GM18861 (cell line): ENCODE measurements around the gene RANBP9.

Experiments
- ATAC-seq: cut with Tn5 transposase; IDR thresholded peaks from one replicate; pipeline ENCODE4 v1.9.1; 2021; ENCODE audit not compliant: unreplicated experiment

The RANBP9 gene

DNA sequence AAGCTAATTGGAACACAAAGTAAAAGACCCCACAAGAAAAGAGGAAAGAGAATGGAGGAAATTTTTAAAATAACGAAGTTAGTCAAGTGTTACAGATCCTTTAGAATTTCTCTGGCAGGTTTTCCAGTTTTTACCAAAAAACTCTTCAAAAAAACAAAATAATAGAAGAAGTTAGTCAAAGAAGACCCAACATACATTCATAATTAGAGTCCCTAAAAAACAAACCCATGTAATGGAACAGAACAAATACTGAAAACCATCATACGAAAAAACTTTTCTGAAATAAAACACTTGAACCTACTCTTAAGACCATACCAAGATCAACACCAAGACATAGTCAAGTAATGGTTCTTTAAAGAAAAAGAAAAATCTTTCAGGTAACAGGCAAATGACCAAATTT lies 31.6 kb downstream of the RANBP9 start:
- no peak for ATAC-seq

DNA sequence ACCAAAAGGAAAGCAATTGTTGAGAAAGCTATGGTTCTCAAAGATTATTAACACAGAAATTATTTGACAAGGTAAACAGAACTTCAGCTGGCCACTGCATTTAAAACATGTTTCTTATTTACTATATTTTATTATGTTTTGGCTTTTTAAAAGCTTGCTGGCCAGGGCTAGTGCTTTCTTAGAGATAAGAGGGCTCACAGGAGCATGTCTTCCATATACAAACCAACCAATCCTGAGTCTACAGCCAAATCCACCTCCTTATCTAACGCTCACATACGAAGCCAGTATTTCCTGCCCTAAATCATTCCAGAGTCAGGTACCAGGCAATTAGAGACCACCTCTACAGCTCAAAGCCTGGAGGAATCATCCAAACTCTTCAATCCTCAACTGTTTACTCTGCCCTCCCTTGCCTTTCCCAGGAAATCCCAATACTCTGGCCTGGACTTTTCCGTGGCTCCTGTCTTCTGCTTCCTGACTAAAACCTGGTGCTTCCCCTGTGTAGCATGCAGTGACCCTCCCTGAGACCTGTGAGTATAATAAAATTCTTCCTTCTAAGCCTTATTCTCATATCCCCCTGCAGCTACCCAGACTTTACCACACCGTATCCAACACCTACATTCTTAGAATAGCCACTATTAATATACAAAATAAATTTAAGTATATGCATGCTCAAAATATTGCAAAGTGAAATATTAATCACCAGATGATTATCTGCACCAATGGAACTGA lies 33.2 kb downstream of the RANBP9 start:
- no peak for ATAC-seq

- ATAC-seq: no peak
These were observed 33.8 kb downstream of the RANBP9 start for GRCh38 chr6:13677878-13678254.

DNA sequence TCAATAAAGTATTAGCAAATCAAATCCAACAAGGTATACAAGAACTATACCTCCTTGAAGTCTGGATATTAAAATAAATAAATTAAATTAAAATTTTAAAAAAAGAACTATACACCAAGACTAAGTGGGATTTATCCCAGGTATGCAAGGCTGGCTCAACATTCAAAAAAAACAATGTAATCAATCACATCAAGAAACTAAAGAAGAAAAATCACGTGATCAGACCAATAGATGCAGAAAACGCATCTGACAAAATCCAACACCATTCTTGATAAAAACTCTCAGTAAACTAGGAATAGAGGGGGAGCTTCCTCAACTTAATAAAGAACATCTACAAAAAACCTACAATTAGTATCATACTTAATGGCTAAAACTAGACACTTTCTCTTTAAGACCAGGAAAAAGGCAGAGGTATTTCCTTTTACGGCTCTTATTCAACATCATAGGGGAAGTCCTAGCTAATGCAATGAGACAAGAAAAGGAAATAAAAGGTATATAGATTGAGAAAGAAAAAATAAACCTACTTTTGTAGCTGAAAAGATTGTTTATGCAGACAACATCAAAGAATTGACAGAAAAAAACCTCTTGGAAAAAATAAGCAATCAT lies 35.0 kb downstream of the RANBP9 start:
- no peak for ATAC-seq

GRCh38 chr6:13674533-13675190 lies 37.0 kb downstream of the RANBP9 start:
- ATAC-seq: no peak

GRCh38 chr6:13673825-13674444 lies 37.7 kb downstream of the RANBP9 start:
- no peak for ATAC-seq

DNA sequence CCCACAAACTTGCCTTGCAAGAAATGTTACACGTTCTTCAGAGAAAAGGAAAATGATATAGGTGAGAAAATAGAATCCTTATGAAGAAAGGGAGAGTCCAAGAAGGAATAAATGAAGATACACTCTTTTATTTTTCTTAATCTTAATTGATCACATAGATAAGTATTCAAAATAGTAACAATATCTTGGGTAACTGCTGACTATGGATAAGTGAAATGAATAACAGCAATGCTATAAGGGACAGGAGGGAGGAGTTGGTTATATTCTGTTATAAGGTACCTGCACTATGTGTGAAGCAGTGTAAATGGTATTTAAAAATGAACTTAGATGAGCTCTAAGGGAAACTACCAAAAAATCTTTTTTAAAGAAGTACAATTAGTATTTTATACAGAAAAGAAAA lies 38.3 kb downstream of the RANBP9 start:
- ATAC-seq: no peak

- no peak for ATAC-seq
These were observed 38.7 kb downstream of the RANBP9 start for GRCh38 chr6:13672904-13673303.

DNA sequence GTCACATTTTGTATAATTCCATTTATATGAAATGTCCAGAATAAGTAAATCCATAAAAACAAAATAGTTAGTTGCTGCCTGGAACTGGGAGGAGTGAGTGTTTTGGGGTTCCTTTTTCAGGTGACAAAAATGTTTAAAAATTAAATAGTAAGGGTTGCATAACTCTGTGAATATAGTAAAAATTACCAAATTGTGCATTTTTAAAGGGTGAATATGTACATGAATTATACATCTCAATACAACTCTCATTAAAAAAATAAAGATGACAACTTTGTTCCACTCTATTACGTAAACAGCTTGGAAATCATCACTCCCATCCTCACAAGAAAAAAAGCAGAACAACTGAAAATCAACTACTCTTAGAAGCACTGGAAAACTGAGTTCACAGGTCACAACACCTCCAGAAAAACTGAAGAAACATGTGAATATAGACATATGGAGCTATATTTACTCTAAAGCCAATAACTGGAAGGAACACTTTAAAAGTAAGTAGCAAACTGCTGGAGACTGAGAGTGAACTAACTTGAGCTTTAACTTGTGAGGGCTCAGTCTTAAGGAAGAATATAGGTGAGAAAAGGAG lies 40.0 kb downstream of the RANBP9 start:
- no peak for ATAC-seq

- ATAC-seq: no peak
These were observed 42.2 kb downstream of the RANBP9 start for GRCh38 chr6:13669476-13669875.

- ATAC-seq: no peak
These were observed 43.2 kb downstream of the RANBP9 start for GRCh38 chr6:13668291-13668928.

- ATAC-seq: no peak
These were observed 44.0 kb downstream of the RANBP9 start for GRCh38 chr6:13667655-13668054.

GRCh38 chr6:13666194-13667105 lies 45.2 kb downstream of the RANBP9 start:
- no peak for ATAC-seq

- no peak for ATAC-seq
These were observed 46.8 kb downstream of the RANBP9 start for GRCh38 chr6:13664703-13665352.

DNA sequence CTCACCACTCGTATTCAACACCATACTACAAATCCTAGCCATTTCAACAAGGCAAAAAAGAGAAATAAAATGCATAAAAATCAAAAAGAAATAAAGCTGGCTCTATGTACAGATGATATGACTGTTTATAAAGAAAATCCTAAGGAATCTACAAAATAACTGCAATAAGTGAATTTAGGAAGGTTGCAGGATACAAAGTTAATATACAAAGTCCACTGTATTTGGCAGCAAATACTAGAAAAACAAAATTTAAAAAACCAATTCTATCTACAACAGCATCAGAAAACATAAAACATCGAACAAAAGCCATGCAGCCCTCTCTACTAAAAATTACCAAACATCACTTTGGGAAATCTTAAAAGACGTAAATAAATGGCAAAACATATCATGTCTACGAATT lies 47.6 kb downstream of the RANBP9 start:
- ATAC-seq: no peak

- no peak for ATAC-seq
These were observed 48.8 kb downstream of the RANBP9 start for GRCh38 chr6:13662651-13663334.

DNA sequence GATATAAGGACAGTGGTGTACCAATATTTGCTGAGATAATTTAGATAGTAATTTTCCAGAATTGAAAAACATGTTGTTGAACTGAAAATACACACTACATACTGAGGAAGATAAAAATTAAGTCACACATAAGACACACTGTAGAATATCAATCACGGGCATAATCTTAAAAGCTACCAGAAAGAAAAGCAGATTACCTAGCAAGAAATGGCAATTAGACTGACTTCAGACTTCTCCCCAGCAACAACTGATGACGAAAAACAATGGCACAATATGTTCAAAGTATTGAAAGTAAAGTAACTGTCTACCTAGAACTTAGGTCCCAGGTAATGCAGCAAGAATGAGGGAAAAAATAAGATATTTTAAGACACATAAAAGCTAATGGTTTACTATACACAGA lies 50.0 kb downstream of the RANBP9 start:
- no peak for ATAC-seq

DNA sequence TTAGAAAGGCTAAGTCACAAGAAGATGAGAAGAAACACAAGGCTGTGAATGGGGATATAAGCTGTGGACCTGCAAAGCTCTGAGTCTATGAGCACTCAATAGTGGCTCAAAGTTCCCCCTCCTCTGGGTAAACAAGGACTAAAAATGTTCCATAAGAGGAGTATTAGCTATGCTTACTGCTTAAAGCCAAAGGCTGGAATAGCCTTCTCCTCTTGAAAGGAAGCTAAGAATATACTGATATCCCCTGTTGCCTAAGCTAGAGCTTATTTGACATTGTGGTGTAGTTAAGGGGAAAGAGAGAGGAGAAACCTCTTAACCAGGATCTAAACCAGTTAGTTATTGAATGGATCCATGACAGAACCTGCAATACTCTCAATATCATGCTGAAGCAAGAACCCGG lies 50.7 kb downstream of the RANBP9 start:
- no peak for ATAC-seq

GRCh38 chr6:13660273-13660672 lies 51.4 kb downstream of the RANBP9 start:
- no peak for ATAC-seq
